Measurements from ENCODE around the gene PPM1H.

PPM1H gene

DNA sequence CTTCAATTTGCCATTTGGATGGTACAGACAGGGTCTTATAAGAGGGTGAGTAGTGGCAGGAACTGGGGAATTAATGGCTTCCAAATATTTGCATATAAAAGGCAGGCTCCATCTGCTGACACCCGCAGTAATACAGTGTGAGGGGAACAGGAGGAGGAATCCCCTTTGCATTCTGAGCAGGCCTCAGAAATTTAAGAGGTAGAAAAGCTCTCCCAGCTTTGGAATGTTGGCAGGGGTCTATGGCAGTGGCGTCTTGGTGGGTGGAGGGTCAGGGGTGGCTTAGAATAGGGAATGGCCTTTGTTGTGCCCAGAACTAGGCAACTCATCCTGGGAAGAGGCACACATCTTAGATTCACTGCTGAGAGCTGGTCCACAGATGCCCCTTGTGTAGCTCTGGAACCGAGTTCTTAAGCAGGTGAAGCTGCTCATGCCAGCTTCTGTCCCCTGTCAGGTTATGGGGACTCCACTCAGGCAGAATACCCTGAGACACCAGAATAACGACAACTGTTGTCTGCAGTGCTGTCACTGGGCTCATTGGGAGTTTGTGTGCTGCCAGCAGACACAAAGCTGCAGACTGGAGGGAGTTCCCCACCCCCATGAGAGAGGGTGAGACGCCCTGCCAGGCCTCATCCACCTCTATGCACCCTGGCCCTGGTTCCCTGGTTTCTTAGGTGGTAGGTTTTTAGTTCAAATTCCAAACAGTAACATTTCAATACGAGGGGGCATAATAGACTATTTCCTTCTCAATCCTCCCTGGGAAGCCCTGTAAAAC lies 278.2 kb downstream of the PPM1H start:
- TF ChIP-seq, protein P1, sequence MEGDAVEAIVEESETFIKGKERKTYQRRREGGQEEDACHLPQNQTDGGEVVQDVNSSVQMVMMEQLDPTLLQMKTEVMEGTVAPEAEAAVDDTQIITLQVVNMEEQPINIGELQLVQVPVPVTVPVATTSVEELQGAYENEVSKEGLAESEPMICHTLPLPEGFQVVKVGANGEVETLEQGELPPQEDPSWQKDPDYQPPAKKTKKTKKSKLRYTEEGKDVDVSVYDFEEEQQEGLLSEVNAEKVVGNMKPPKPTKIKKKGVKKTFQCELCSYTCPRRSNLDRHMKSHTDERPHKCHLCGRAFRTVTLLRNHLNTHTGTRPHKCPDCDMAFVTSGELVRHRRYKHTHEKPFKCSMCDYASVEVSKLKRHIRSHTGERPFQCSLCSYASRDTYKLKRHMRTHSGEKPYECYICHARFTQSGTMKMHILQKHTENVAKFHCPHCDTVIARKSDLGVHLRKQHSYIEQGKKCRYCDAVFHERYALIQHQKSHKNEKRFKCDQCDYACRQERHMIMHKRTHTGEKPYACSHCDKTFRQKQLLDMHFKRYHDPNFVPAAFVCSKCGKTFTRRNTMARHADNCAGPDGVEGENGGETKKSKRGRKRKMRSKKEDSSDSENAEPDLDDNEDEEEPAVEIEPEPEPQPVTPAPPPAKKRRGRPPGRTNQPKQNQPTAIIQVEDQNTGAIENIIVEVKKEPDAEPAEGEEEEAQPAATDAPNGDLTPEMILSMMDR (IDR thresholded peaks at IDR 0.05): no peak
- H3K27me3 Mint-ChIP-seq (ENCODE audit: low read depth, poor library complexity): peaks cover 3% of the 10 kb centered on the region
- H3K36me3 Mint-ChIP-seq (ENCODE audit: low read depth): peaks cover 33% of the 10 kb centered on the region
- peaks cover 14% of the 10 kb centered on the region for H3K9me3 Mint-ChIP-seq
- H3K4me3 Mint-ChIP-seq: no peak overlapping the region
- DNase-seq: no peak
- peaks cover 70% of the 10 kb centered on the region for H3K4me1 Mint-ChIP-seq
- H3K27ac Mint-ChIP-seq: peak overlapping the region; percentile 92

DNA sequence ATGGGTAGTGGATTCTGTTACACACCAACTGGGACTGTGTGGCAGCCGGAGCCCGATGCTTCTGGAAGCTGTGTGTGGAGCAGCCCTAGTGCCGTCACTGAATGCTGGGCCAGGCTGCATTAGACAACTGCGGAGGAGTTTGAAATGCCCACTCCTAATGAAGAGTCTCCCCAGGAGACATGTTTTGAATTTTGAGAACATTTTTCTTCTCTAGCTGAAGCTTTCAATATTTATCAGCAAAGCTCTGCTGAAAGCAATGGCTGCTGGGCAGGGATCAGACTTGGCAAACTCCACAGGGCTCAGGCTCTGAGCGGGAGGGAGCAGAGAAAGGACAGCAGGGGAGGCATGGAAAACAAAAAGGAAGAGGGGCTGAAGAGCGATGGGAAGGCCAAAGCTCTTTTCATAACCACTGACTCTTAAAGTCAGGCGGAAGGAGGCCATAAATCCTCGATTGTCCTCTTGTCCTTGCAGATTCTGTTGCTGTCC lies 279.2 kb downstream of the PPM1H start:
- TF ChIP-seq, protein P1 (IDR thresholded peaks at IDR 0.05): no peak

DNA sequence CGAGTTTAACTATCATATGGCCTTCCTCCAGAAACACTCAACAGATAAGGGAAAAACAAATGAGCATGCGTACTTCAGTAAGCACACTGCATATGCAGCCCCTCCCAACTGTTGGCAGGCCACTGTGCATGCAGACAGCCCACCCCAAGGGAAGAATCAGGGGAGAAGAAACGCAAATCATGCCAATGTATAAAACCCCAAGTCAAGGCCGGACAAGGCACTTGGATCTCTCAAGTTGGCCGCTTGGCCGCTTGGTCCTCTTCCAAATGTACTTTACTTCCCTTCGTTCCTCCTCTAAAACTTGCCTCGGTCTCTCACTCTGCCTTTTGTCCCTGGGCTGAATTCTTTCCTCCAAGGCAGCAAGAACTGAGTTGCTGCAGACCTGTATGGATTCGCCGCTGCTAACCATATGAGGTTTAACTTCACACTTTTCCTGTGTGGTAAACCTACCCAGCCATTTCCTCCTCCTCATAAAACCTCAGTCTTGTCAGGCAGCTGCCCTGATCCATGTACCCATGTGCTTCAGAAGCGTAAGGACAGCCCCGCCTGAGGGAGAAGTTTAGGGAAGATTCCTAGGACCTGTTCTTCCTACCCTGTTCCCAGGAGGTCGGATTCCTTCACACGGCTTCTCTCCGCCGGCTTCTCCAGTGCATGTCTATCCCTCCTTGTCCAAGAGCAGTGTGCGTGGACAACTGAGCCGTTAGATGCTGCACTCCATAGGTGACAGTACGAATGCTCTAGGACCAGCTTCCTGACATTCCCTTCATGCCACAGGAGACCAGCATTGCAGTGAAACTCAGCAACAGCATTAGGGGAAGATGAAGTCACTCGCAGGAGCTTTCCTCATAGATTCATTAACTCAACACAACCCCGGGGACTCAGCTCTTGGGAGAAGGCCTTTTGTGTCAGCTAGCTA lies 280.4 kb downstream of the PPM1H start:
- H3K4me1 Mint-ChIP-seq: peaks cover 70% of the 10 kb centered on the region
- TF ChIP-seq, protein P1 (IDR thresholded peaks at IDR 0.05): no peak
- peaks cover 4% of the 10 kb centered on the region for H3K9me3 Mint-ChIP-seq
- H3K36me3 Mint-ChIP-seq (ENCODE audit: low read depth): peaks cover 25% of the 10 kb centered on the region
- peaks cover 3% of the 10 kb centered on the region for H3K27me3 Mint-ChIP-seq (ENCODE audit: low read depth, poor library complexity)
- no peak overlapping the region for H3K4me3 Mint-ChIP-seq
- peak overlapping the region; percentile 71 for H3K27ac Mint-ChIP-seq
- DNase-seq: no peak

More for the DNA sequence above, 279.2 kb downstream of the PPM1H start:
- Mint-ChIP-seq H3K27ac (peak overlapping the region; percentile 65), H3K9me3 (peaks cover 5% of the 10 kb centered on the region), H3K4me1 (peaks cover 70% of the 10 kb centered on the region), H3K4me3 (no peak overlapping the region), H3K36me3 (ENCODE audit: low read depth) (peaks cover 26% of the 10 kb centered on the region), H3K27me3 (ENCODE audit: low read depth, poor library complexity) (peaks cover 3% of the 10 kb centered on the region)
- DNase-seq: no peak

DNA sequence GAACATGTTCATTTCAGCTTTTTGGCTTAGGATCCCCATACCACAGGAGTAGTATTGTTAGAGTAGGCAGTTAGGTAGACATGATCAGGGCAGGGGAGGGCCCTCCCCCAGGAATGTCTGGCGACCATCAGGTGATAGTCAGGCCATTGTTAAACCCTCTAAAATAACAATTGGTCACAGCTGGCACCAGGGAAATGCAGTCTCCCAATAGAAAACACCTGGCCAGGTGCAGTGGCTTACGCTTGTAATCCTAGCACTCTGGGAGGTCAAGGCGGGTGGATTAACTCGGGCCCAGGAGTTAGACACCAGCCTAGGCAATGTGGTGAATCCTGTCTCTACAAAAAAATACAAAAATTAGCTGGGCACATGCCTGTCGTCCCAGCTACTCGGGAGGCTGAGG lies 281.2 kb downstream of the PPM1H start:
- no peak for DNase-seq

DNA sequence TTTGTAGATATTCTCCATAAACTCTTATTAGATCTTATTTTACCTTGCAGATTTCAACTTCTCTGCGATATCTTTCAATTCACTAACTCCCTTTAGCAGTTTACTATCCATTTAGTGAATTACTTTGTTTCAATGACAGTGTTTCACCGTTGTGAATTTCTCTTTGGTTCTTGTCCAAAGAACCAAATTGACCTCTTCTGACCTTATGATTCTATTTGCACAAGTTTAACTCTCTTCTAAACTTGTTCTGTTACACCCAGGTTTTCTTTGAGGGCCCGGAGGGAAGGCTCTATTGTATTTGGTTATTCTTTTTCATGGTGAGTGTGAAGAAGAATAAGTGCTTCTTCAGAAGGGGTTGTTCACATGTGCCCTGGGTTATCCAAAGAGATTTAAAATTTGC lies 281.6 kb downstream of the PPM1H start:
- Mint-ChIP-seq H3K9me3 (peaks cover 4% of the 10 kb centered on the region), H3K4me1 (peaks cover 67% of the 10 kb centered on the region), H3K27me3 (ENCODE audit: low read depth, poor library complexity) (peaks cover 6% of the 10 kb centered on the region), H3K36me3 (ENCODE audit: low read depth) (peaks cover 23% of the 10 kb centered on the region), H3K27ac (no peak overlapping the region), H3K4me3 (no peak overlapping the region)
- no peak for DNase-seq
- TF ChIP-seq, protein P1 (IDR thresholded peaks at IDR 0.05): no peak

More for the DNA sequence above, 281.2 kb downstream of the PPM1H start:
- H3K27ac Mint-ChIP-seq: no peak overlapping the region
- peaks cover 4% of the 10 kb centered on the region for H3K9me3 Mint-ChIP-seq
- H3K27me3 Mint-ChIP-seq (ENCODE audit: low read depth, poor library complexity): peaks cover 3% of the 10 kb centered on the region
- no peak overlapping the region for H3K4me3 Mint-ChIP-seq
- peaks cover 20% of the 10 kb centered on the region for H3K36me3 Mint-ChIP-seq (ENCODE audit: low read depth)
- TF ChIP-seq, protein P1 (IDR thresholded peaks at IDR 0.05): no peak
- H3K4me1 Mint-ChIP-seq: peaks cover 67% of the 10 kb centered on the region
